ENCODE data around the gene LPO.

The LPO gene

DNA sequence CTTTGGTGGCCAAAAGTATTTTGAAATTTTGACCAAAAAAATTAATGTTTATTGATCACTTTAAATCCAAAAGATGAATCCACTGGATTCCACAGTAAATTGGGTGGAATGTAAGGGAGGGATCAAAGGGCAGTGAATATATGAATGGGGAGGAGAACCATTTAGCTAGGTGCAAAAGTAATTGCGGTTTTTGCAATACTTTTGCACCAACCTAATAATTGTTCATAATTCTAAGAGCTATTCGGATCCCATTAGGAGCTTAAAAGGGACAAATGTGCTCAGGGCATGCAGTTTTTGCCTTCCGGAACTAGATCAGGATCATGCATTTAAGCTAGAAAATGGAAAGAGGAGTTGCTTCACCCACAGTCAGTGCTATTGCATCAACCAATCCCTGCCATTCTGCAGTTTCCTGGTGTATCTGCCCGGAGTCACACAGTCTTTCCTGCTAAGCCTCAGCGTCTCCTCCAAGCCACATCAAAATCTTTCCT lies at the start of gene LPO:
Gene LPO (plus strand): TSS at position 438 of the 488 bp plus-strand sequence. CDS start 4,396 bp downstream, outside the sequence.
- no peak within 1 kb of the TSS for H3K4me3 ChIP-seq (ENCODE audit: control insufficient read depth, low read depth, low read length)
- TF ChIP-seq, protein P1, sequence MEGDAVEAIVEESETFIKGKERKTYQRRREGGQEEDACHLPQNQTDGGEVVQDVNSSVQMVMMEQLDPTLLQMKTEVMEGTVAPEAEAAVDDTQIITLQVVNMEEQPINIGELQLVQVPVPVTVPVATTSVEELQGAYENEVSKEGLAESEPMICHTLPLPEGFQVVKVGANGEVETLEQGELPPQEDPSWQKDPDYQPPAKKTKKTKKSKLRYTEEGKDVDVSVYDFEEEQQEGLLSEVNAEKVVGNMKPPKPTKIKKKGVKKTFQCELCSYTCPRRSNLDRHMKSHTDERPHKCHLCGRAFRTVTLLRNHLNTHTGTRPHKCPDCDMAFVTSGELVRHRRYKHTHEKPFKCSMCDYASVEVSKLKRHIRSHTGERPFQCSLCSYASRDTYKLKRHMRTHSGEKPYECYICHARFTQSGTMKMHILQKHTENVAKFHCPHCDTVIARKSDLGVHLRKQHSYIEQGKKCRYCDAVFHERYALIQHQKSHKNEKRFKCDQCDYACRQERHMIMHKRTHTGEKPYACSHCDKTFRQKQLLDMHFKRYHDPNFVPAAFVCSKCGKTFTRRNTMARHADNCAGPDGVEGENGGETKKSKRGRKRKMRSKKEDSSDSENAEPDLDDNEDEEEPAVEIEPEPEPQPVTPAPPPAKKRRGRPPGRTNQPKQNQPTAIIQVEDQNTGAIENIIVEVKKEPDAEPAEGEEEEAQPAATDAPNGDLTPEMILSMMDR (IDR thresholded peaks at IDR 0.05; ENCODE audit: control insufficient read depth, insufficient read depth, low read depth, low read length, missing control alignments) = no peak
- DNase-seq (ENCODE audit: low read depth) = no peak

DNA sequence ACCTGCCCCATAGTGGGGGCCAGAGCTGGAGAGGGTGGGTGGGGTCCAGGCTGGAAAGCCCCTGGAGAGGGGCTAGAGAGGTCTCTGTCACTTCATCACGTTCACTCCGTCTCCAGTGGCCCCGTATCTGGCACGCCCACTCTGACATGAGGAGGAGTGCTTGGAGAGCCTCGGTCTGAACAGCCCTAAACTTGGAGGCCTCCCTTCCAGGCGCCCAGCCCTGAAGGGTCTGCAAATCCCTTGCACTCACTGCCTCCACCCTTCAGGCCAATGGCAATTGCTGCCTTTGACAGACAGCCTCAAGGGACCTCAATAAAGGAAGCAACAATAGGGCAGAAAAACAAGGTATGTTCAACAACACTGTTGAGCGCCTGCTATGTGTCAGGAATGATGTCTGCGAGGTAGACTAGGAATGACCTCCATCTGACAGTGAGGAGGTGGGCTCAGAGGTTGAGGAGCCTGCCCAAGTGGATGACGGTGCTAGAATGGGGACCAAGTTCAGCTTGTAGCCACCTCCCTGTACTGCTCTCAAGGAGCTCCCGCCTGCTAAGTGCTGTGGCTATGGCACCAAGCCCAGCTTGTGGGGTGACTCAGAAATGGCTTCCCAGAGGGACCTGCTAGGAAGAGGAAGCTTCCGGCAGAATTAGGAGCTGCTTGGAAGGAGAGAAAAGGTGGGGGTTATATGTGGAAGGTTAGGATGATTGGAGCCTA lies 48.8 kb upstream of the LPO start:
- peak; percentile 54 for DNase-seq (ENCODE audit: low read depth)
- no peak overlapping the region for H3K4me3 ChIP-seq (ENCODE audit: control insufficient read depth, low read depth, low read length)
- TF ChIP-seq, protein P1 (IDR thresholded peaks at IDR 0.05; ENCODE audit: control insufficient read depth, insufficient read depth, low read depth, low read length, missing control alignments) = no peak

DNA sequence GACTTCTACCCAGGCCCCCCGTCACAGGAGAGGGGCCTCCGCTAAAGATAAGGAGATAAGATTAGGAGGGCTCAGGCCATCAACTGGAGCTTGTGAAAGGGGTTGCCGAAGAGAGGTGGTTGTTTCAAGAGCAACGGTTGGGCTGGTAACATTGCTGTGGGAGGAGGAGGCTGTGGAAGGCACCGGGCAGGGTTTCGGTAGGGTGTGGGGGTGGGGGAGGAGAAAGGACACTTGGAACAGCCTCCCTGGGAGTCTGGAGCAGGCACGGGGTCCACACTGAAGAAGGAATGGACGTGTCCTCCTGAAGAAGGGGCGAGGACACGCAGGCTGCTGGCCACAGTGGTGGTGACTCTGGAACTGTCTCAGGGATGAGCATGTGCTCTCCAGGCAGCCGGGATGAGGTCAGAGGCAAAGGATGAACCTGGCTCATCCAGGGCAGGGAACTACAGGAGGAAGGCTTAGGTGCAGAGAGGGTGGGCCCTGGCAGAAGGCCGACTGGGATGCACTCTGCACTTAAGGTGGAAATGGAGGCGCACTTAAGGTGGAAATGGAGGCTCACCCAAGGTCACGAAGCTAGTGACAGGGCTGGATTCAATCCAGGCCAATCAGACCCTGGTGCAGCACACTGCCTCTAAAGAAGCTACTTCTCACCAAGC lies 47.0 kb upstream of the LPO start:
- no peak for DNase-seq (ENCODE audit: low read depth)
- TF ChIP-seq, protein P1 (IDR thresholded peaks at IDR 0.05; ENCODE audit: control insufficient read depth, insufficient read depth, low read depth, low read length, missing control alignments) = no peak
- H3K4me3 ChIP-seq (ENCODE audit: control insufficient read depth, low read depth, low read length) = no peak overlapping the region

DNA sequence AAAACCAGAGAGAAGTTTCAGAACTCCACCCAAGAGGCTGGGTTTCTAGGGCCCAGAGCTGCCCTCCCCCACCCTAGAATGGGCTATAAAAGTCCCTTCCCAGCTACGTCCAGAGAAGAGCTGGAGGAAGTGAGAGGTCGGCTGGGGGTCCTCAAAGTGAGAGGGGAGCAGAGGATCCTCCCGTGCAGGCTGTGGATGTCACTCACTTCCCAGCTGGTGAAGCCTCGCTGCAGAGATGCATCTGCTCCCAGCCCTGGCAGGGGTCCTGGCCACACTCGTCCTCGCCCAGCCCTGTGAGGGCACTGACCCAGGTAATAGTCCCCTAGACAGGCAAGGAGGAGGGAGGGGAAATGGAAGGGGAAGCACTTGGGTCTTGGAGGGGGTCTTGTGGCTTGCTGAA lies 45.8 kb upstream of the LPO start, which contains the start of gene EPX:
Gene EPX (plus strand): TSS at position 115 of the 400 bp plus-strand sequence. CDS start 121 bp downstream, at position 236.
- no peak within 1 kb of the TSS for H3K4me3 ChIP-seq (ENCODE audit: control insufficient read depth, low read depth, low read length)
- TF ChIP-seq, protein P1 (IDR thresholded peaks at IDR 0.05; ENCODE audit: control insufficient read depth, insufficient read depth, low read depth, low read length, missing control alignments) = no peak
- DNase-seq (ENCODE audit: low read depth) = no peak

DNA sequence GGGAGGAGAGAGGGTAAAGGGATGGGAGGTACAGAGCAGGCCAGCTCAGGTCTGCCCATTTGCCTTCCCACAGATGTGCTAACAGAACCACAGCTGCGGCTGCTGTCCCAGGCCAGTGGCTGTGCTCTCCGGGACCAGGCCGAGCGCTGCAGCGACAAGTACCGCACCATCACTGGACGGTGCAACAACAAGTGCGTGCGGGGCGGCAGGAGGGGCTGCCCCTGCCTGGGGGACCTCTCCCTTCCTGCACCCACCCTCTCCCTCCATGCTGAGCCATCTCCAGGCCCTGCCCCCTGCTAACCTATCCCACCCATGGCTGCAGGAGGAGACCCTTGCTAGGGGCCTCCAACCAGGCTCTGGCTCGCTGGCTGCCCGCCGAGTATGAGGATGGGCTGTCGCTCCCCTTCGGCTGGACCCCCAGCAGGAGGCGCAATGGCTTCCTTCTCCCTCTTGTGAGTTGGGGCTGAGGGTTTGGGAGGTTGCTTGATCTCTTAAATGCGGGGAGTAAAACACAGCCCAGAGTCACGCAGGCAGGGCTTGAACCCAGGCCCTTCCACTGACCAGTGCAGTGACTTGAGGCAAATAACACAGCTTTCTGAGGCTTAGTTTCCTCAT lies 44.6 kb upstream of the LPO start:
- DNase-seq (ENCODE audit: low read depth) = no peak
- H3K4me3 ChIP-seq (ENCODE audit: control insufficient read depth, low read depth, low read length) = no peak overlapping the region
- TF ChIP-seq, protein P1 (IDR thresholded peaks at IDR 0.05; ENCODE audit: control insufficient read depth, insufficient read depth, low read depth, low read length, missing control alignments) = no peak

DNA sequence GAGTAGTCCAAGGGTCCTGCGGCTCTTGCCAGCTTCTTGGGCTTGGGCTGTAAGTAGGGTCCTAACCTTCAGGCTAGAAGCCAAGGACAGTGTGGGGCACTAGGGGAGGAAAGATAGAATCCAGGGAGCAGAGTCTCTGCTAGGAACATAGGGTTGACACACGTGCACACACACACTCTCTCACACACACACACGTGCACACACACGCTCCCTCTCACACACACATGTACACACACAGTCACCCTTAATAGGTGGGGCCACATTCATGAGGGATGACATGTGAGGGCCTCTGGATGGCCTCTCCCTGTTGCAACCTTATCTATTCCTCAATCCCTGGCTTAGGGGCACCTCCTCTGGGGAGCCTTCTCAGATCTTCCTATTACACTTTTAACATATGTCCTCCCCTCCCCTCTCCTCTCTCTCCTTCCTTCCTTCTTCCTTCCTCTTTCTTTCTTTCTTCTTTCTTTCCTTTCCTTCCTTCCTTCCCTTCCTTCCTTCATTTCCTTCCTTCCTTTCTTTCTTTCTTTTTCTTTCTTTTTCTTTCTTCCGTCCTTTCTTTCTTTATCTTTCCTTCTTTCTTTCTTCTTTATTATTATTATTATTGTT lies 42.8 kb upstream of the LPO start:
- TF ChIP-seq, protein P1 (IDR thresholded peaks at IDR 0.05; ENCODE audit: control insufficient read depth, insufficient read depth, low read depth, low read length, missing control alignments) = no peak
- no peak overlapping the region for H3K4me3 ChIP-seq (ENCODE audit: control insufficient read depth, low read depth, low read length)
- DNase-seq (ENCODE audit: low read depth) = no peak

All from AG09309 (cell line).